NB4 (cell line): Measurements from ENCODE around the gene IER3IP1.

Experiments used
- MYC ChIP-seq: IDR thresholded peaks from 2 replicates; pipeline ENCODE4 v1.6.1; 2011; ENCODE audit warnings: low read depth, low read length
- POLR2A ChIP-seq: IDR thresholded peaks from 2 replicates; pipeline ENCODE4 v1.6.1; 2011; ENCODE audit warnings: mild to moderate bottlenecking; ENCODE audit not compliant: insufficient read length; ENCODE audit errors: extremely low read depth
- TF ChIP-seq, protein P1 (sequence below): IDR thresholded peaks from one replicate; pipeline ENCODE4 v1.5.1; 2012; ENCODE audit warnings: low read depth, low read length

- TF ChIP-seq, protein P1, sequence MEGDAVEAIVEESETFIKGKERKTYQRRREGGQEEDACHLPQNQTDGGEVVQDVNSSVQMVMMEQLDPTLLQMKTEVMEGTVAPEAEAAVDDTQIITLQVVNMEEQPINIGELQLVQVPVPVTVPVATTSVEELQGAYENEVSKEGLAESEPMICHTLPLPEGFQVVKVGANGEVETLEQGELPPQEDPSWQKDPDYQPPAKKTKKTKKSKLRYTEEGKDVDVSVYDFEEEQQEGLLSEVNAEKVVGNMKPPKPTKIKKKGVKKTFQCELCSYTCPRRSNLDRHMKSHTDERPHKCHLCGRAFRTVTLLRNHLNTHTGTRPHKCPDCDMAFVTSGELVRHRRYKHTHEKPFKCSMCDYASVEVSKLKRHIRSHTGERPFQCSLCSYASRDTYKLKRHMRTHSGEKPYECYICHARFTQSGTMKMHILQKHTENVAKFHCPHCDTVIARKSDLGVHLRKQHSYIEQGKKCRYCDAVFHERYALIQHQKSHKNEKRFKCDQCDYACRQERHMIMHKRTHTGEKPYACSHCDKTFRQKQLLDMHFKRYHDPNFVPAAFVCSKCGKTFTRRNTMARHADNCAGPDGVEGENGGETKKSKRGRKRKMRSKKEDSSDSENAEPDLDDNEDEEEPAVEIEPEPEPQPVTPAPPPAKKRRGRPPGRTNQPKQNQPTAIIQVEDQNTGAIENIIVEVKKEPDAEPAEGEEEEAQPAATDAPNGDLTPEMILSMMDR, result no peak
- TF ChIP-seq POLR2A, result no peak
- no peak for TF ChIP-seq MYC
These were observed 30.9 kb upstream of the IER3IP1 start for GRCh38 chr18:47206945-47207637.
